BE2C (cell line): ENCODE measurements around the gene EIF2A.

Source experiments
- DNase-seq: peaks from one replicate; pipeline ENCODE4 v3.0.0-alpha.2; 2020
- H3K27me3 ChIP-seq: fragments of 250-450 bp; sonication (Bioruptor Pico); 2 replicates; pipeline ENCODE4 v1.5.1; 2020; ENCODE audit warnings: mild to moderate bottlenecking
- H3K36me3 ChIP-seq: fragments of 250-450 bp; sonication (Bioruptor Pico); 2 replicates; pipeline ENCODE4 v1.5.1; 2020; ENCODE audit warnings: mild to moderate bottlenecking
- H3K4me1 ChIP-seq: fragments of 250-450 bp; sonication (Bioruptor Pico); 2 replicates; pipeline ENCODE4 v1.5.1; 2020
- H3K4me3 ChIP-seq: 2 replicates; pipeline ENCODE4 v1.5.1; 2011; ENCODE audit warnings: low read depth, low read length
- H3K9me3 ChIP-seq: fragments of 250-450 bp; sonication (Bioruptor Pico); 2 replicates; pipeline ENCODE4 v1.5.1; 2020
- CTCF ChIP-seq: IDR thresholded peaks from 2 replicates; pipeline ENCODE4 v1.5.1; 2012; ENCODE audit warnings: mild to moderate bottlenecking, low read depth, low read length

Gene EIF2A

GRCh38 chr3:150635076-150635475 lies 88.5 kb downstream of the EIF2A start:
- Histone ChIP-seq H3K36me3 (0 out of 2 replicates have a peak, but pooled peaks cover 3% of the 10 kb centered on the region), H3K27me3 (no peaks in the 10 kb centered on the region), H3K9me3 (no peaks in the 10 kb centered on the region), H3K4me3 (no peak overlapping the region), H3K4me1 (no peaks in the 10 kb centered on the region)
- DNase-seq: no peak
- no peak for TF ChIP-seq CTCF

GRCh38 chr3:150635526-150635925 lies 88.9 kb downstream of the EIF2A start:
- Histone ChIP-seq H3K27me3 (no peaks in the 10 kb centered on the region), H3K4me3 (no peak overlapping the region), H3K36me3 (0 out of 2 replicates have a peak, but pooled peaks cover 3% of the 10 kb centered on the region), H3K9me3 (no peaks in the 10 kb centered on the region), H3K4me1 (no peaks in the 10 kb centered on the region)
- no peak for TF ChIP-seq CTCF
- DNase-seq: no peak
